GM18517 (cell line): ENCODE measurements around the gene DEPDC5.

ENCODE experiments used
- ATAC-seq: cut with Tn5 transposase; IDR thresholded peaks from one replicate; pipeline ENCODE4 v1.9.1; 2021; ENCODE audit warnings: mild to moderate bottlenecking, moderate library complexity; ENCODE audit not compliant: unreplicated experiment

The DEPDC5 gene

GRCh38 chr22:31846161-31847115 lies 92.6 kb downstream of the DEPDC5 start:
- ATAC-seq, result no peak

- ATAC-seq, result no peak
These were observed 94.6 kb downstream of the DEPDC5 start for GRCh38 chr22:31848411-31848810.

GRCh38 chr22:31850135-31850534 lies 96.3 kb downstream of the DEPDC5 start:
- ATAC-seq, result no peak

GRCh38 chr22:31852691-31853421 lies 99.0 kb downstream of the DEPDC5 start:
- no peak for ATAC-seq

- no peak for ATAC-seq
These were observed 100.1 kb downstream of the DEPDC5 start for GRCh38 chr22:31853736-31854495.

- ATAC-seq, result no peak
These were observed 103.4 kb downstream of the DEPDC5 start for GRCh38 chr22:31857247-31857646.

- no peak for ATAC-seq
These were observed 107.5 kb downstream of the DEPDC5 start for GRCh38 chr22:31861226-31861840.

GRCh38 chr22:31866918-31867317 lies 113.1 kb downstream of the DEPDC5 start:
- ATAC-seq, result no peak

- ATAC-seq, result no peak
These were observed 113.8 kb downstream of the DEPDC5 start for GRCh38 chr22:31867386-31868153.

- ATAC-seq, result no peak
These were observed 115.9 kb downstream of the DEPDC5 start for GRCh38 chr22:31869739-31870138.

- no peak for ATAC-seq
These were observed 117.1 kb downstream of the DEPDC5 start for GRCh38 chr22:31870890-31871289.

GRCh38 chr22:31871480-31871879 lies 117.7 kb downstream of the DEPDC5 start:
- no peak for ATAC-seq

GRCh38 chr22:31872209-31872608 lies 118.4 kb downstream of the DEPDC5 start:
- ATAC-seq, result no peak

- ATAC-seq, result no peak
These were observed 121.0 kb downstream of the DEPDC5 start for GRCh38 chr22:31874821-31875220.

- no peak for ATAC-seq
These were observed 122.5 kb downstream of the DEPDC5 start for GRCh38 chr22:31876156-31876920.

- ATAC-seq, result no peak
These were observed 125.8 kb downstream of the DEPDC5 start for GRCh38 chr22:31879585-31879984.

GRCh38 chr22:31881200-31881599 lies 127.4 kb downstream of the DEPDC5 start:
- ATAC-seq, result no peak

- ATAC-seq, result no peak
These were observed 128.0 kb downstream of the DEPDC5 start for GRCh38 chr22:31881865-31882264.

- no peak for ATAC-seq
These were observed 129.2 kb downstream of the DEPDC5 start for GRCh38 chr22:31882971-31883370.
